CD4-positive, alpha-beta T cell treated with Interleukin-15 for 4 hours (primary cell): ENCODE results near the gene SNAI3.

Experiments
- DNase-seq: peaks from one replicate; pipeline ENCODE4 v3.0.0-alpha.2; 2020; ENCODE audit warnings: low spot score

Gene SNAI3

DNA sequence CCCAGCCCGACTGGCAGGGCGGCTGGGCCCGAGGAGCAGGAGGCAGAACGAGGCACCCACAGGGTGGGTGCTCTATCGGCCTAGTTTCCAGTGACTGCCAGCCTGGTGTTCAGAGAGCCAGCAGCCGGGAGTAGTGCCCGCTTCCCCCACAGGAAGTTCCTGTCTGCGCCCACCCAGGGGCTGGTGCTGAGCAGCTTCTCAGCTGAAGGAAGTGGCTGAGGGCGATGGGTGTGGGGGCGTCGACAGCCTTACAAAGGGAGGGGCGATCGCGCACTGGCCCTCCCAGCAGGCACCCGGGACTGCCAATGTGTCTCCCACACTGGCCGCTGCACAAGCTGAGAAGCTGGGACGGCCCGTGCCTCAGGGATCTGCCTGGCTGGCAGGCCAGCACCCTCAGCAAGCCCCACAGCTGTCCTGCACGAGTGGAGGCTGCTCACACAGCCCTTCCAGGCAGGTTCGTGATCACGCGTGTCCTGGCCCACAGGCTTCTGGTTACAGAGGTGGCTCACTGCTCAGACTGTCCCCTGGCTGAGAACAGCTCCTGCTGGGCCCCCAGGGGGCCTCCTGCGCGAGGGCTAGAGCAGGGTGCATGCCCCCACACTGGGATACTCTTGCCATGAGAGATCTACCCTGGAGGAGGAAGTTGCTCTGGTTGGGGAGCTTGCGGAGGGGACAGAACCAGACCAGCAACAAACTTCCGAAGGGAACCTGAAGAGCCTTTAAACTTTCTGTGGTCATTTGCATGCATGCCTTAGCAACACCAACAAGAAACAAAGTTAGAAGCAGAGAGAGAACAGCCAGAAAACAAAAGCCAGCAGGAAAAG, 17.4 kb upstream of the SNAI3 start:
- peak; percentile 68 for DNase-seq

DNA sequence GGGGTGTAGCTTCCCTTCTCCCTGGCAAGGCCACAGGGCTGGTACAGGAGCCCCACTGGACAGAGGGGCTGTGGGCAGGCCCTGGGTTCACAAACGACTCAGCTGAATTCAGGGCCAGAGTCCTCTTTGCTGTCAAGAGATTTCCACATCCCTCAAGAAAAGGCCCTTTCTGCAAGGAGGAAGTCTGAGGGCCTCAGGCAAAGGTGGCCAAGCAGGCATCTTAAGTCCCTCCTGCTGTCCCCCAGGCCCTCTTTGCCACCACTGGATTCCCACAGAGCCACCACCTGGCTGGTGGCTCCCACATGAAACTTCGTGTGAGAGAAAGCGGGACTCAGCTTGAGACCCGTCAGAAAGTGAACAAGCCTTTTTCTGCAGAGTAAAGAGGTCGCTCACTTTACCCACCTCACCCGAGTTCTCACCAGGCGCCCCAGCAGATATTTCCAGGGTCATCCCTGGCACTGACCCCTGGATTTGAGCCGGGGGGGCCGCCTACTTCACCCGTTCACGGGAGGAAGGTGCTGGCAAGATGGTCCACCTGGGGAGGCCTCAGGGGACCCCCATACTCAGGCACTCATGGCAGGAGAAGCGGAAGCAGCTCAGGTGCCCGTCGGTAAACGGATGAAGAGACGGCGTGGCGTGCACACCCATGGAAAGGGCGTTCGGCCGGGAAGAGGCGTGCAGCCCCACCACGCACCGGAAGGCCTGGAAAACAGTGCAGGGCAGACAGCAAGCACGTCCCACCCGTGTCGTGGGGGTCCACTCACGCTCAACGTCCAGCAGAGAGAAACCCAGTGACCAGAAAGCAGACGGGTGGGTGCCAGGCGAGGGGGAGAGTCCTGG, 16.3 kb upstream of the SNAI3 start:
- no peak for DNase-seq

GRCh38 chr16:88701581-88702370, 15.5 kb upstream of the SNAI3 start:
- DNase-seq, result no peak

- DNase-seq, result peak; percentile 94
These were observed 14.6 kb upstream of the SNAI3 start for GRCh38 chr16:88700636-88701482.

GRCh38 chr16:88700322-88700635, 14.0 kb upstream of the SNAI3 start:
- DNase-seq, result no peak

DNA sequence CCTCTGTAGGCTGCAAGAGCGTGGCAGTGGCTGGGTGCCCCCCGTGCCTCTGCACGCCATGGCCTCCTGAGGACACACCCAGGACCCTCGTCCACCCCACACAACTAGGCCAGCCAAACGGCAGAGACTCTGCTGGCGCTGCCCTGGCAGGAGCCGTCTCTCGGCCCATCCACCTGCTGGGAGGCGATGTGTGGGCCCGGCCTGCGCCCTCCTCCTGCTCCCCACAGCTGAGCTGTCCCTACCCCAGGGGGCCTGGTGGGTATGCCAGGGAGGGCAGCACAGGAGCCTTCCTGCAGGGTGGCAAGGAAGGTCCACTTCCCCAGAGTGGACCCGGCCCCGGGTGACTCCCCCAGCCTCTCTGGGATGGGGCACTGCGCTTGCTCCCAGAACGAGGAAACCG, 12.9 kb upstream of the SNAI3 start:
- no peak for DNase-seq

DNA sequence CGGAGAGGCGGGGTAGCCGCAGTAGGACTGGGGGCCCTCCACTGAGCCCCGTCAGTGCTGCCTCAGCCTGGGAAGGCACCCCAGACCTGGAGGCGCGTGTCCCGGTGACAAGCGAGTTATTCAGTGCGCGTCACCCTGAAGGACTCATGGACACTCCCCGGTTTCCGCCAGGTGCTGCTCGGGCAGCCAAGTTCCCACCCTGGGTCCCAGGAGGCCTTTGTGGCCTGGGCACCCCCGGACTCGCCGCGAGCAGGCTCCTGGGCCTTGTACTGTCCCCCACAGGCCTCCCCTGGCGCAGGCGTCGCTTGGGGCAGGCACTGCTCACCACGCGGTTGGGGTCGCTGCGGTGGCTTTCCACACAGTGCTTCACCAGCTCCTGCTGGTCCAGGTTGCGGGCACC, 12.3 kb upstream of the SNAI3 start:
- no peak for DNase-seq

DNA sequence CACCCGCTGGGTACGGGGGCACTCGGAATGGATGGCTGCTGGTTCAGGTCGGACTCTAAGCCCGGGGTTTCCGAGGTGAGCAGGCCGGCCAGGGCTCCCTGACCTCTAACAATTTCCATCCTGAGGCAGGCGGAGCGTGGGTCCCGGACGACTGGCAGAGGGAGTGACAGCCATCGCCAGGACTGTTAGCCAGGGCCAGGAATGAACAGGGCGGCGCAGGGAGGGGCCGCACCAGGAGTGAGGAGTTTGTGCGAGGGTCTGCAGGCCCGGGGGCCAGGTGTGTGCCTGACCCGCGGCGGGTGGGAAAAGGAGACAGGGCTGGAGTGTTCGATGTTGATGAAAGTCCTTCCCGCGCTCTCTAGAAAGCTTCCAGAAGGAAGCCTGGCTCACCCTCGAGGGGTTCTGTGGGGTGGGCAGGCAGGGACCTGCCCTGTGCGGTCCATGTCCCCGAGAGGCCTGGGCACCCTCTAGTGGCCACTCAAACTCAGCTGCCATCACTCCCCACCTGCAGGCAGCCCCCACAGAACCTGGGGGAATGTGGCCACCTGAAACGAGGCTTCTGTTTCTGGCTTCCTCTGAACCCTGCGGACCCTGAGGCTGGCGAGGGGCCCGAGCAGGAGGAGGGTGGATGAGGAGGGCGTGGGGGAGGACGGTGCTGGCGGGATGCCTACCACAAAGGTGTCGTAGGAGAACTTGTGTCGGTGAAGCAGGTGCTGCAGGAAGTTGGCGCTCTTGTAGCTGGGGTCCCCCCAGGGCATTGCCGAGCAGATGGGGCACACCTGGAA, 11.7 kb upstream of the SNAI3 start:
- peak; percentile 22 for DNase-seq

DNA sequence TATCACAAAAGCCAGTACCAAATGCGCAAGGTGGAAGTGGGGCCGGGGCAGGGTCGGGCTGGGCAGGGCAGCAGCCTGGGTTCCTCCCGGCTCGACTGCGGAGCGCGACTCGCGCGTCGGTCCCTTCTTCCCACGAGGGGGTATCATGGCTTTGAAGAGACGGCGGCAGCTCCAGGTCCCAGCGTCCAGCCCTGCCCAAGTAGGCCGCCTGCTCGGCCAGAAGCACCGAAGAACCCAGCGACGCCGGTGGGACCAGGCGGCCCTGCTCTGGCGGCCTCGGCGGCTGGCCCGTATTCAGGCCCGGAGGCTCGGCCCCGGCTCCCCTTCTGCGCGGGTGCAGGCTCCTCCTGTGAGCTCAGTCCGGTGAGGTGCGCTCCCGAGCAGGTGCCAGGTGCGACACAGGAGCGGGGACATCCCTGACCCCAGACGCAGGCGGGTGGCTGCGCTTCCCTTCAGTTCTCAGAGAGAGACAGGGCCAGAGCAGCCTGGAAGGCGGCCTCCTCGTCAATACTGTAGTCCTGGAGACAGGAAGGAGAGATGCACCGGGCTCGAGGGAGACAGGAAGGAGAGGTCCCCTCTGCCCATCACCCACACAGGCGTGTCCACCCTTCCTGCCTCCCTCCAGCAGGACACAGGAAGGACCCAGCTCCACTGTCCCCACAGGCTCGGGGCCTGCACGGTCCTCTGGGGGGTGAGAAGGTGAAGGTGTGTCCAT, 11.0 kb upstream of the SNAI3 start:
- DNase-seq, result no peak

GRCh38 chr16:88696441-88696840, 10.1 kb upstream of the SNAI3 start:
- DNase-seq, result no peak

DNA sequence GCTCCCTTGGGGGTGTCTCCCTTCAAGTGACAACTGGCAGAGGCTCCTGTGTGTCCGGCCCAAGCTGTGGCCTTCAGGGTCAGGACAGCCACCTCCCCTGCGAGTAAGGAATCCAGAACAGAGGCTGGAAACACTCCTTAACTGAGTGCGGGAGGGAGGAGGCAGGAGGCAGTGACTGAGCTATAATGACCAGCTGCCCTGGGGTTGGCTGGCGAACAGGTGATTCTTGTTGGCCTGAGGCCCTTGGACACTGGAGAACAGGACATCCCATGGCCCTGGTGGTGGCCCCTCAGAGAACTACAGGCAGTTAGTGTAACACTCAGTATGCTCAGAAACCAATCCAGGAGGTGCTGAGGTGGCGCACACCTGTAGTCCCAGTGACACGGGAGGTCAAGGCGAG, 9.4 kb upstream of the SNAI3 start:
- no peak for DNase-seq

- DNase-seq, result no peak
These were observed 8.9 kb upstream of the SNAI3 start for GRCh38 chr16:88695218-88695617.

GRCh38 chr16:88694221-88695087, 8.1 kb upstream of the SNAI3 start:
- DNase-seq, result no peak

GRCh38 chr16:88693420-88694177, 7.3 kb upstream of the SNAI3 start:
- no peak for DNase-seq

DNA sequence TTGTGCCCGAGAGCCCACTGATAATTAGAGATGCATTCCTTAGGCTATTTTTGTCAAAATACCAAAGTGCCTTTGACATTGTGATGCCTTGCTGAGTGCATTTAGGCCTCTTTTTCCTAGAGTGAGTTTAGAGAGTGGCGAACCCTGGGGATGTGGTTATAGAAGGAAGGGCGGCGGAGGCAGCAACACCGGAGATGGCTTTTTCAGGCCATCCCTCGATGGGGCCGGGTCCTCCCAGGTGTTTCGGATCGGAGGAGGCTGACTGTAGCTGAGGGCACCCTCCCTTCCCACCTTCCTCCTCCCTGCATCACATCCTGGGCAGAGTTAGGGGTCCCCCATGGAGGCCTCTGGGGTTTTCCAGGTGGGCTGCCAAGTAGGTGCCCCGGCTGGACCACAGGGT, 6.6 kb upstream of the SNAI3 start:
- no peak for DNase-seq

GRCh38 chr16:88691924-88692560, 5.7 kb upstream of the SNAI3 start:
- DNase-seq, result peak; percentile 60

DNA sequence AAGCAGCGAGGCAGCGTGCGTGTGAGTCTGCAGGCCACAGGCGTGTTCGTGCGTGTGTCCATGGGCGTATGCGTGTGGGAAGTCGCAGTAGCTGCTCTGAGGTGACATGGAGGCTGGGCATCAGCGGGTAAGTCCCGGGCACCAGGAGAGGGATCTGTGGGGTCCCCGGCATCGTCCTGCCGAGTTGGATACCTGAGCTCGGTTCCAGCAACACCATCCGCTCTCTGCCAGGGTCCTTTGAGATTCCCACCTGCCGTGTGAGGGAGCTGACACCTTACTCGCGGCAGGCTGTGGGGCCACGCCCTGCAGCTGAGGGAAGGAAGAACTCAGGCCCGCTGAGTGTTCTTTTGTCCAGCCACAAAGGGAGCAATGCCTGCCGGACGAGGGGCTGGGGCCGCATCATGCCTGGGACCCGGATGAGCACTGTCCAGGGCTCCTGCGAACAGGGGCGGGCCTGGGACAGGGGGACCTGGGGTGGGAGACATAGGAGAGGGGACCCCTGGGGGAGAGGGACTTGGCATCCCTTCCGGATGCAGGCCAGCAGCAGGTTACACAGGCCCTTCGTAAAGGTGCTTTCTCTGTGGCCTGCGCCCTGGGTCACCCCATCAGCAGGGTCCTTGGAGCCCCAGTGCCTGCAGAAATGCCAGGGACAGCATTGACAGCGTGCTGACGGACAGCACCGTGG, 5.0 kb upstream of the SNAI3 start:
- no peak for DNase-seq
